Breast epithelium (tissue), 3 donors: ENCODE results near the gene QPRT.

Source experiments
- CTCF ChIP-seq, 3 donors: fragments of 450-650 bp; IDR thresholded peaks; one replicate each; pipeline ENCODE4 v1.5.1; 2016 to 2017; ENCODE audit warnings: antibody characterized with exemption in 3 of 3, mild to moderate bottlenecking in 3 of 3, moderate library complexity in 3 of 3
- POLR2A ChIP-seq: fragments of 450-650 bp; IDR thresholded peaks from one replicate; pipeline ENCODE4 v1.6.1; 2016; ENCODE audit warnings: antibody characterized with exemption, mild to moderate bottlenecking, moderate library complexity
- POLR2AphosphoS5 ChIP-seq, 3 donors: sonication (generic); formaldehyde crosslinking; IDR thresholded peaks; one replicate each; pipeline ENCODE4 v1.6.1; 2017; ENCODE audit warnings: antibody characterized with exemption in 3 of 3

- TF ChIP-seq CTCF (IDR thresholded peaks at IDR 0.05) (no peak), POLR2A (no peak), POLR2AphosphoS5 (IDR thresholded peaks at IDR 0.05) (no peak)
Observed at GRCh38 chr16:29644973-29645693, 33.8 kb upstream of the QPRT start.
